ENCODE data around the gene RHBDD1.

DNA sequence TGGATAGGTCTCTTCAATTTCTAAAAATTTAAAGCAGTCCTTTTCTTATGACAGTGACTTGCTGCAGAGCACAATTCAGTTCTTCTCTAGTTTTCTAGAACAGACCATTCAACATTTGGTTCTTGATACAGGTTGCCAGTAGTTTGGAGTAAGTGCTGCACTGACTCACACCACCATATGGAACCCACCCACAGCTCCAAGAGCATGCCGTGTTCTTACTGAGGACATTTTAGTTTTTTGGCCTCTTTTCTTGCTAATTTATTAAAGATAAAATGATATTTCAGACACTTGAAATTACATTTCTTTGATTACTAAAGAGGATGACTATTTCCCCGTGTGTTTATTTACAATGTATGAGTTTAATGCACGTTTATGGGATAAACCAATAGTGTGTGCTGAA, 208.1 kb downstream of the RHBDD1 start:
- TF ChIP-seq, protein P1, sequence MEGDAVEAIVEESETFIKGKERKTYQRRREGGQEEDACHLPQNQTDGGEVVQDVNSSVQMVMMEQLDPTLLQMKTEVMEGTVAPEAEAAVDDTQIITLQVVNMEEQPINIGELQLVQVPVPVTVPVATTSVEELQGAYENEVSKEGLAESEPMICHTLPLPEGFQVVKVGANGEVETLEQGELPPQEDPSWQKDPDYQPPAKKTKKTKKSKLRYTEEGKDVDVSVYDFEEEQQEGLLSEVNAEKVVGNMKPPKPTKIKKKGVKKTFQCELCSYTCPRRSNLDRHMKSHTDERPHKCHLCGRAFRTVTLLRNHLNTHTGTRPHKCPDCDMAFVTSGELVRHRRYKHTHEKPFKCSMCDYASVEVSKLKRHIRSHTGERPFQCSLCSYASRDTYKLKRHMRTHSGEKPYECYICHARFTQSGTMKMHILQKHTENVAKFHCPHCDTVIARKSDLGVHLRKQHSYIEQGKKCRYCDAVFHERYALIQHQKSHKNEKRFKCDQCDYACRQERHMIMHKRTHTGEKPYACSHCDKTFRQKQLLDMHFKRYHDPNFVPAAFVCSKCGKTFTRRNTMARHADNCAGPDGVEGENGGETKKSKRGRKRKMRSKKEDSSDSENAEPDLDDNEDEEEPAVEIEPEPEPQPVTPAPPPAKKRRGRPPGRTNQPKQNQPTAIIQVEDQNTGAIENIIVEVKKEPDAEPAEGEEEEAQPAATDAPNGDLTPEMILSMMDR (IDR thresholded peaks at IDR 0.05; ENCODE audit: low read depth, low read length, missing input control) = no peak
- TF ChIP-seq RAD21 (IDR thresholded peaks at IDR 0.05) = no peak
- TF ChIP-seq JUND (IDR thresholded peaks at IDR 0.05) = no peak
- TF ChIP-seq TAF1 (conservative IDR thresholded peaks at IDR 0.05) = no peak
- no peak for TF ChIP-seq FOXA2 (IDR thresholded peaks at IDR 0.05)
- TF ChIP-seq, protein P2, sequence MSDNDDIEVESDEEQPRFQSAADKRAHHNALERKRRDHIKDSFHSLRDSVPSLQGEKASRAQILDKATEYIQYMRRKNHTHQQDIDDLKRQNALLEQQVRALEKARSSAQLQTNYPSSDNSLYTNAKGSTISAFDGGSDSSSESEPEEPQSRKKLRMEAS (IDR thresholded peaks at IDR 0.05) = no peak
- TF ChIP-seq RXRA (IDR thresholded peaks at IDR 0.05) = no peak
- TF ChIP-seq, protein P3, sequence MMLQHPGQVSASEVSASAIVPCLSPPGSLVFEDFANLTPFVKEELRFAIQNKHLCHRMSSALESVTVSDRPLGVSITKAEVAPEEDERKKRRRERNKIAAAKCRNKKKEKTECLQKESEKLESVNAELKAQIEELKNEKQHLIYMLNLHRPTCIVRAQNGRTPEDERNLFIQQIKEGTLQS (IDR thresholded peaks at IDR 0.05) = no peak
- TF ChIP-seq YY1 (IDR thresholded peaks at IDR 0.05) = no peak
- no peak for TF ChIP-seq EGR1 (IDR thresholded peaks at IDR 0.05; ENCODE audit: low read depth in 2 of 2)
- no peak for TF ChIP-seq GABPA (IDR thresholded peaks at IDR 0.05 in 1 of 2, conservative IDR thresholded peaks at IDR 0.05 in 1 of 2)
- TF ChIP-seq, protein P4, sequence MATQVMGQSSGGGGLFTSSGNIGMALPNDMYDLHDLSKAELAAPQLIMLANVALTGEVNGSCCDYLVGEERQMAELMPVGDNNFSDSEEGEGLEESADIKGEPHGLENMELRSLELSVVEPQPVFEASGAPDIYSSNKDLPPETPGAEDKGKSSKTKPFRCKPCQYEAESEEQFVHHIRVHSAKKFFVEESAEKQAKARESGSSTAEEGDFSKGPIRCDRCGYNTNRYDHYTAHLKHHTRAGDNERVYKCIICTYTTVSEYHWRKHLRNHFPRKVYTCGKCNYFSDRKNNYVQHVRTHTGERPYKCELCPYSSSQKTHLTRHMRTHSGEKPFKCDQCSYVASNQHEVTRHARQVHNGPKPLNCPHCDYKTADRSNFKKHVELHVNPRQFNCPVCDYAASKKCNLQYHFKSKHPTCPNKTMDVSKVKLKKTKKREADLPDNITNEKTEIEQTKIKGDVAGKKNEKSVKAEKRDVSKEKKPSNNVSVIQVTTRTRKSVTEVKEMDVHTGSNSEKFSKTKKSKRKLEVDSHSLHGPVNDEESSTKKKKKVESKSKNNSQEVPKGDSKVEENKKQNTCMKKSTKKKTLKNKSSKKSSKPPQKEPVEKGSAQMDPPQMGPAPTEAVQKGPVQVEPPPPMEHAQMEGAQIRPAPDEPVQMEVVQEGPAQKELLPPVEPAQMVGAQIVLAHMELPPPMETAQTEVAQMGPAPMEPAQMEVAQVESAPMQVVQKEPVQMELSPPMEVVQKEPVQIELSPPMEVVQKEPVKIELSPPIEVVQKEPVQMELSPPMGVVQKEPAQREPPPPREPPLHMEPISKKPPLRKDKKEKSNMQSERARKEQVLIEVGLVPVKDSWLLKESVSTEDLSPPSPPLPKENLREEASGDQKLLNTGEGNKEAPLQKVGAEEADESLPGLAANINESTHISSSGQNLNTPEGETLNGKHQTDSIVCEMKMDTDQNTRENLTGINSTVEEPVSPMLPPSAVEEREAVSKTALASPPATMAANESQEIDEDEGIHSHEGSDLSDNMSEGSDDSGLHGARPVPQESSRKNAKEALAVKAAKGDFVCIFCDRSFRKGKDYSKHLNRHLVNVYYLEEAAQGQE (IDR thresholded peaks at IDR 0.05) = no peak
- TF ChIP-seq, protein P5, sequence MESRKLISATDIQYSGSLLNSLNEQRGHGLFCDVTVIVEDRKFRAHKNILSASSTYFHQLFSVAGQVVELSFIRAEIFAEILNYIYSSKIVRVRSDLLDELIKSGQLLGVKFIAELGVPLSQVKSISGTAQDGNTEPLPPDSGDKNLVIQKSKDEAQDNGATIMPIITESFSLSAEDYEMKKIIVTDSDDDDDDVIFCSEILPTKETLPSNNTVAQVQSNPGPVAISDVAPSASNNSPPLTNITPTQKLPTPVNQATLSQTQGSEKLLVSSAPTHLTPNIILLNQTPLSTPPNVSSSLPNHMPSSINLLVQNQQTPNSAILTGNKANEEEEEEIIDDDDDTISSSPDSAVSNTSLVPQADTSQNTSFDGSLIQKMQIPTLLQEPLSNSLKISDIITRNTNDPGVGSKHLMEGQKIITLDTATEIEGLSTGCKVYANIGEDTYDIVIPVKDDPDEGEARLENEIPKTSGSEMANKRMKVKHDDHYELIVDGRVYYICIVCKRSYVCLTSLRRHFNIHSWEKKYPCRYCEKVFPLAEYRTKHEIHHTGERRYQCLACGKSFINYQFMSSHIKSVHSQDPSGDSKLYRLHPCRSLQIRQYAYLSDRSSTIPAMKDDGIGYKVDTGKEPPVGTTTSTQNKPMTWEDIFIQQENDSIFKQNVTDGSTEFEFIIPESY (IDR thresholded peaks at IDR 0.05) = no peak
- TF ChIP-seq SP1 (IDR thresholded peaks at IDR 0.05) = no peak

Measured in liver (tissue), 3 donors.